Ishikawa (cell line): ENCODE measurements around the gene S1PR3.

Source experiments
- CEBPB ChIP-seq: IDR thresholded peaks from 2 replicates; pipeline ENCODE4 v1.6.1; 2012
- CREB1 ChIP-seq: IDR thresholded peaks from 2 replicates; pipeline ENCODE4 v1.6.1; 2012; ENCODE audit warnings: low read depth
- EGR1 ChIP-seq: IDR thresholded peaks from 2 replicates; pipeline ENCODE4 v1.6.1; 2012
- EP300 ChIP-seq: IDR thresholded peaks from 2 replicates; pipeline ENCODE4 v1.6.1; 2012; ENCODE audit warnings: borderline replicate concordance
- FOXM1 ChIP-seq: IDR thresholded peaks from 2 replicates; pipeline ENCODE4 v1.6.1; 2012; ENCODE audit warnings: low read depth, borderline replicate concordance
- NFIC ChIP-seq: IDR thresholded peaks from 2 replicates; pipeline ENCODE4 v1.6.1; 2012
- RAD21 ChIP-seq: IDR thresholded peaks from 2 replicates; pipeline ENCODE4 v1.6.1; 2012; ENCODE audit warnings: low read depth
- REST ChIP-seq: IDR thresholded peaks from 2 replicates; pipeline ENCODE4 v1.6.1; 2012; ENCODE audit warnings: low read depth, mild to moderate bottlenecking
- TAF1 ChIP-seq: IDR thresholded peaks from 2 replicates; pipeline ENCODE4 v1.6.1; 2012; ENCODE audit warnings: low read depth, mild to moderate bottlenecking
- TCF12 ChIP-seq: IDR thresholded peaks from 2 replicates; pipeline ENCODE4 v1.6.1; 2012; ENCODE audit warnings: low read depth
- TEAD4 ChIP-seq: IDR thresholded peaks from 2 replicates; pipeline ENCODE4 v1.6.1; 2012
- USF1 ChIP-seq: IDR thresholded peaks from 2 replicates; pipeline ENCODE4 v1.6.1; 2012
- YY1 ChIP-seq: IDR thresholded peaks from 2 replicates; pipeline ENCODE4 v1.6.1; 2012; ENCODE audit warnings: low read depth
- ZBTB7A ChIP-seq: IDR thresholded peaks from 2 replicates; pipeline ENCODE4 v1.6.1; 2012; ENCODE audit warnings: low read depth
- TF ChIP-seq, protein P1 (sequence below): IDR thresholded peaks from 2 replicates; pipeline ENCODE4 v1.6.1; 2012

S1PR3 gene

GRCh38 chr9:88986776-88987175 lies 4.5 kb upstream of the S1PR3 start:
- TF ChIP-seq ZBTB7A: no peak
- TF ChIP-seq REST: no peak
- no peak for TF ChIP-seq TAF1
- TF ChIP-seq TEAD4: no peak
- TF ChIP-seq YY1: no peak
- TF ChIP-seq CEBPB: no peak
- no peak for TF ChIP-seq USF1
- TF ChIP-seq EGR1: no peak
- TF ChIP-seq CREB1: no peak
- TF ChIP-seq, protein P1, sequence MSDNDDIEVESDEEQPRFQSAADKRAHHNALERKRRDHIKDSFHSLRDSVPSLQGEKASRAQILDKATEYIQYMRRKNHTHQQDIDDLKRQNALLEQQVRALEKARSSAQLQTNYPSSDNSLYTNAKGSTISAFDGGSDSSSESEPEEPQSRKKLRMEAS: no peak
- no peak for TF ChIP-seq EP300
- no peak for TF ChIP-seq RAD21
- no peak for TF ChIP-seq FOXM1
- no peak for TF ChIP-seq NFIC
- no peak for TF ChIP-seq TCF12

GRCh38 chr9:88987661-88988060 lies 3.6 kb upstream of the S1PR3 start:
- TF ChIP-seq TEAD4: no peak
- no peak for TF ChIP-seq REST
- TF ChIP-seq TAF1: no peak
- TF ChIP-seq RAD21: no peak

DNA sequence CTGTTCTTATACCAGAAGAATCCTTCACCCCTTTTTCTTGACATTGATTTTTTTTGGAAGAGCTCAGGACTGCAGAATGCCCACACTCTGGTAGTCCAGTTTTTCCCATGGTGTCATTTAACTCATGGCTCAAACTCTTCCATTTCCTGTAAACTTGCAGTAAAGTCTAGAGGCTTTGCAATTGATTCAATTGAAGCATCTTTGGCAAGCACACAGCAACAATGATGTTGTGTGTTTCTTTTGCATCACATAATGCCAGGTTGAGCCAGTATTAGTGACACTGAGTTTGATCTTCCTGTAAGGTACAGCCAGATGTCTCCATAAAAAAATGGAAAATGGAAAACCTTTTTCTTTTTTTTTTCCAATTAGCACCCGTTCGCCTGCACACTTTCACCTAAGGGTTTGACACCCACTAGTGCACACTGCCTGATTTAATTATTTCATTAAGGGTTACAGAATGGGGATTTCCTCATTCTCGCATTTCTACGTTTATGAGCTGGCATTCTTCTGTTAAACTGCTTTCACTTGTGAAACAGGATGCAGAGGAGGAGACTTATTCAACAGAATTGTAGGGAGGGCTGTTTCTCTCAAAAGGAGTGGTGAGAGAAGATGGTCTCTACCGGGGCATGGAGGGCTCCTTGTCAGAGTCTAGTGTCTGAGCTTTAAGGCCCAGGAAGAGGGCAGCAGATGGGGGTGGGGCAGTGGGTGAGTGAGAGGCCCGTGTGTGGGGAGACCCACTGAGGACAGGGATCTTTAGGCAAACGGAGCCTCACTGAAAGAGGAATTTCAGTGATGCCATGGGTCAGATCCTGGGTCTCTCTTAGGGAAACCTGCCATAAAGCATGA lies 2.2 kb upstream of the S1PR3 start:
- no peak for TF ChIP-seq RAD21
- TF ChIP-seq FOXM1: no peak
- TF ChIP-seq ZBTB7A: no peak
- TF ChIP-seq EP300: no peak
- TF ChIP-seq CREB1: no peak
- no peak for TF ChIP-seq NFIC
- TF ChIP-seq YY1: no peak
- TF ChIP-seq TCF12: no peak
- TF ChIP-seq USF1: no peak
- no peak for TF ChIP-seq CEBPB
- no peak for TF ChIP-seq TAF1
- no peak for TF ChIP-seq REST
- TF ChIP-seq EGR1: no peak
- no peak for TF ChIP-seq TEAD4
- TF ChIP-seq, protein P1: no peak

DNA sequence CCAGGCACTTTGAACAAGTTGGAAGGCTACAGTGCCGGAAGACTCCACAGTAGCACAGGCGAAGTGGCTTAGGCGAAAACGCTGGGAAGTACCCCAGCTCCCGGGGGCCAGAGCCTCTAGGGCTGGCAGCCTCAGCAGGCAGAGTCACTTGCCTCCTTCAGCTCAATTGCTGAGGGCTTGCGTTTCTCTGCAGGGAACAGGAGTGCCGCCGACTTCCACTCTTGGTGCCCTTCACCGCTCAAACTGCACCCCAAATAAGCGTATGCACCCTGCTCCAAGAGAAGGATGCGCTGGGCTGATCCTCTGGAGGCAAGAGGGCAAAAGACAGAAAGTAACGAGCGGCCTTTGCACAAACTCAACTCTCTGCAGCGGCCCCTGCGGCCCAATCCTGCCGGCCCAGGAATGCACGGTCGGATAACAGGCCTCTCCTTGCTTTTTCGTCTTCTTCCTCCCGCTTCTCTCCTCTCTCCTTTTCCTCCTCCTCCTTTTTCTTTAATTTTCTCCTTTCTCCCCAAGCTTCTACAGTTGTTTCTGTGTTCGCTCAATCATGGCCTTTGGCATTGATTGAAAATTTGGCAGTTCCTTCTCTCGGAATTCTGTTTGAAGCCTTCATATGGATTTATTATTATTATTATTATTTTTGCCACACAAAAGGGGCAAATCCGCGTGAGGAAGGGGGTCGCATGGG lies 1.1 kb upstream of the S1PR3 start:
- TF ChIP-seq RAD21 (no peak), TCF12 (no peak), ZBTB7A (no peak), FOXM1 (no peak), NFIC (no peak), REST (no peak), TEAD4 (no peak), TAF1 (no peak)
- TF ChIP-seq, protein P1: no peak
